HL-60 (cell line): ENCODE measurements around the gene DPP10.

Experiments
- DNase-seq, 2 experiments: peaks; one replicate each; pipeline ENCODE4 v3.0.0-alpha.2; 2010 to 2020; ENCODE audit warnings: low read depth in 1 of 2, low spot score in 1 of 2
- H3K27ac ChIP-seq: fragments of 250-450 bp; sonication (Bioruptor Pico); replicated peaks from 2 replicates; pipeline ENCODE4 v1.5.1; 2020; ENCODE audit warnings: mild to moderate bottlenecking, moderate library complexity
- H3K27me3 ChIP-seq: fragments of 250-450 bp; sonication (Bioruptor Pico); 2 replicates; pipeline ENCODE4 v1.5.1; 2021; ENCODE audit warnings: mild to moderate bottlenecking, moderate library complexity; ENCODE audit not compliant: insufficient read depth, poor library complexity, severe bottlenecking
- H3K4me3 ChIP-seq: replicated peaks from 2 replicates; pipeline ENCODE4 v1.5.1; 2011; ENCODE audit warnings: mild to moderate bottlenecking, control low read depth, low read length; ENCODE audit not compliant: insufficient read depth
- CTCF ChIP-seq: IDR thresholded peaks from one replicate; pipeline ENCODE4 v1.5.1; 2011; ENCODE audit warnings: low read length, control low read depth, inconsistent platforms; ENCODE audit not compliant: insufficient read depth
- GABPA ChIP-seq: IDR thresholded peaks from 2 replicates; pipeline ENCODE4 v1.6.1; 2012; ENCODE audit warnings: low read depth
- POLR2AphosphoS5 ChIP-seq: IDR thresholded peaks from 2 replicates; pipeline ENCODE4 v1.6.1; 2012; ENCODE audit warnings: low read depth
- REST ChIP-seq: IDR thresholded peaks from 2 replicates; pipeline ENCODE4 v1.6.1; 2012; ENCODE audit warnings: low read depth; ENCODE audit not compliant: insufficient replicate concordance
- SPI1 ChIP-seq: IDR thresholded peaks from 2 replicates; pipeline ENCODE4 v1.6.1; 2012; ENCODE audit warnings: low read depth, mild to moderate bottlenecking, borderline replicate concordance

DPP10 gene

GRCh38 chr2:114709936-114710850 lies 267.8 kb downstream of the DPP10 start:
- DNase-seq: no peak
- no peak for TF ChIP-seq POLR2AphosphoS5
- no peak for TF ChIP-seq GABPA
- no peak for TF ChIP-seq REST
- no peak for TF ChIP-seq SPI1
- no peak for TF ChIP-seq CTCF

GRCh38 chr2:114714313-114714712 lies 271.9 kb downstream of the DPP10 start:
- H3K4me3 ChIP-seq: no peak overlapping the region
- TF ChIP-seq SPI1 (no peak), CTCF (no peak), REST (no peak), GABPA (no peak), POLR2AphosphoS5 (no peak)
- no peak for DNase-seq
- no peaks in the 10 kb centered on the region for H3K27me3 ChIP-seq
- H3K27ac ChIP-seq: no peak overlapping the region

More at GRCh38 chr2:114709936-114710850, 267.8 kb downstream of the DPP10 start:
- Histone ChIP-seq H3K27me3 (no peaks in the 10 kb centered on the region), H3K27ac (no peak overlapping the region), H3K4me3 (no peak overlapping the region)

GRCh38 chr2:114717049-114717448 lies 274.6 kb downstream of the DPP10 start:
- no peak for TF ChIP-seq SPI1
- TF ChIP-seq POLR2AphosphoS5: no peak
- TF ChIP-seq CTCF: no peak
- TF ChIP-seq REST: no peak
- no peak for TF ChIP-seq GABPA
- DNase-seq: no peak
- H3K4me3 ChIP-seq: no peak overlapping the region
- no peak overlapping the region for H3K27ac ChIP-seq
- no peaks in the 10 kb centered on the region for H3K27me3 ChIP-seq
